HG02981 (cell line): ENCODE results near the gene EREG.

ENCODE experiments used
- ATAC-seq: cut with Tn5 transposase; IDR thresholded peaks from one replicate; pipeline ENCODE4 v1.9.1; 2021; ENCODE audit warnings: mild to moderate bottlenecking, moderate library complexity; ENCODE audit not compliant: unreplicated experiment

Gene EREG

GRCh38 chr4:74420863-74421262 lies 55.9 kb downstream of the EREG start:
- ATAC-seq, result no peak

GRCh38 chr4:74423104-74423503 lies 58.2 kb downstream of the EREG start:
- no peak for ATAC-seq

- ATAC-seq, result no peak
Measured at GRCh38 chr4:74424111-74424510, 59.2 kb downstream of the EREG start.

DNA sequence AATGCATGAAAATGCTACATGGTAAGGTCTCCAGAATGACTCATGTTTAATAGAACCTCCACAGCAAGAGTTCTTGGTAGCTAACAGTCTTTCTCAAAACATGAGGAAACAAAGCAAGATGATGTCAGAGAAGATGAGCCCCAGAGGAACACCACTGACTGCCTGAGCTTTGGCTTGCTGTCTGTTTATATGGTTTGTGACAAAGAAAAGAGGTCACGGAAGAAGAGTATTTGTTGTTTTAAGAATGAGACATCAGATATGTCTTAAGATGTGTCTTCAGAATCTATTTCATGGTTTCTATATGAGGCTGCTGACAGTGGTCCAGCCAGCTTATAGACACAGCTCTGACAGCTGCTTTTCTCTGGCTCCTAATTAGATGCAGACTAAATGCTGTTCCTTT lies 61.2 kb downstream of the EREG start:
- no peak for ATAC-seq

DNA sequence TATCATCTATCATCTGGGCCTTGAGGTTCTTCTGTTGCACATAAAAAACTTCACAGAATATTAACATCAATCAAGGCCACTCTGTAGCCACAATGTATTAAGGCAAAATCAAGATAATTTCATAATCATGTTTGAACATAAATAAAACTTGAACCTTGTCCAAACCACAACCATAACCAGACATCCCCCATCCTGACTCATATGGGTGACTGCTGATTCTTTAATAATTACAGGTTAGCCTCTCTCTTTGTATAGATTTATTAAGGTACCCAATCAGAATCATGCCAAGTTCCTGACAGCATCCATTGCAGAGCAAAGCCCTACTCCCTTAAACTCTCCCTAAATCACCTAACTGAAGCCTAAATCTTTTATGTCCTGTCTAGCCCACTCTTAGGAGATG lies 63.3 kb downstream of the EREG start:
- no peak for ATAC-seq

DNA sequence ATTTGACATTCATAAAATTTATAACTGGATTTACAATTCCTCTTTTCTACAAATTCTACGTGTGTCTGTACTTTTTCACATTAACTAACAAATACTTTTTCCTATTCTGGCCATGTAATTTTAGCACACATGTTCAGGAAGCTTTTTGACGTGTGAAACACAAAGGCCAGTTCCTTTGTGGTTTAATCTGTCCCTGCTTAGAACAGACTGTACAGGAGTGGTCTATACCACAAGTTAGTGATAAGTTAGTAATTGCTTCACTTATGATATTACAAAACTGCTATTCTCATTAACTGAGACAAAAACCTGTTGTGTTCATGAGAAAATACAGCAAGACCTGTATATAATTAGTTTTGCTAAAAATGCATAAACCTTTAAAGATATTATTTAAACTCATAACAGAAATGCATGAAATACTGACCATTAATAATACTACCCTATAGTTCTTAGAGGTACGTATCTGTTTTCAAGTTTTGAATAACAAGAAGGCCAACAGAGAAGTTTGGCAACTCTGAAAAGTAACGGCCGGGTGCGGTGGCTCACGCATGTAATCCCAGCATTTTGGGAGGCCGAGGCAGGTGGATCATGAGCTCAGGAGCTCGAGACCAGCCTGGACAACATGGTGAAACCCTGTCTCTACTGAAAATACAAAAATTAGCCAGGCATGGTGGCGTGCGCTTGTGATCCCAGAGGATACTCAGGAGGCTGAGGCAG lies 66.3 kb downstream of the EREG start:
- peak; percentile 96 for ATAC-seq

- ATAC-seq, result no peak
Measured at GRCh38 chr4:74433043-74433442, 68.1 kb downstream of the EREG start.

DNA sequence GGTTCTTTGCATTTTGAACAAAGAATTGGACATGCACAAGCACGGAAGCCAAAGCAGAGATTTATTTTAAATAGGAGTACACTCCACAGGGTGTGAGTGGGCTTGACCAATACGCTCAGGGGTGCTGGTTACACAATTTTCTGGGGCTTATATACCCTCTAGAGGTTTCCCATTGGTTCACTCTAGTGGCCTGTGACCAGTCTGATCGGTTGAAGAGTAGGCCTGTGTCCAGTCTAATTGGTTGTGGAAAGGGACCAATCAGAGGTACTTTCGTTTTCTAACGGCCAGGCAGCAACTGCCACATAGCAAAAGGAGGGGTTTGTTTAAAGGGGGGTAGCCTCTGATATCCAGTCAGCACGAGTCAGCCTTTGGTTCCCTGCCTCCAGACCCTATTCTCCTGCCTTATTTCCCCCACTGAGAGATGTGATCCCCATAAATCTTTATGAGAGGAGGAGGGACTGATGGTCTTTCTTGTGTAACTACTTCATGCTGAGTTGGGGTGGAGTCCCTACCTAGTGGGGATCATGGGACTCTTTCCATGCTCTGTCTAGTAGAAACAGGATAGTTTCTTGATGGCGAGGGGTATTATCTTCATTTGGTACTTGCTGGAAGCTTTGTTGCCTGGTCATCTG lies 68.7 kb downstream of the EREG start:
- ATAC-seq, result no peak

GRCh38 chr4:74435296-74435695 lies 70.4 kb downstream of the EREG start:
- ATAC-seq, result no peak

DNA sequence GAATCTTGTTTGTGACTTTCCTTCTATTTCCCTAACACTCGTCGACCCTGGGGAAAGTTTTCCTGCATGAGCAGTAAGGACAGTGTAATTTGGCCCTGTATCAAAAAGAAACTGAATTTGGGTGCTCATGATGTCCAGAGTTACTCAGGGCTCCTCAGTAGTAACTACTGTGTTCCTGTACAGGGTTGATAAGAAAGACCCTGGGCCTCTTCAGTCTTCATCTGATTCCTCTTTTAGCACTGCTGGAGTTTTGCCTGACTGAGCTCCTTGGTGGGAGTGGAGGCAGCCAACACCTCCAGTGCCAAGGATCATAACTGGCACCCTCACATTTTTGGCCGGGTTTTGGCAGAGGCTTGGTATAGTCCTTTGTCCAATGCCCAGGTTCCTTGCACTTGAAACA lies 72.9 kb downstream of the EREG start:
- ATAC-seq, result no peak
